ENCODE data around the gene DBP.
"Not testable (repeated sequence)": the region's sequence is repeated elsewhere in the genome, so short reads cannot be mapped to it uniquely, and the experiment has no call there.

The DBP gene

GRCh38 chr19:48669903-48670668 lies 32.9 kb upstream of the DBP start:
- in situ Hi-C loops (cut with HindIII; ENCODE audit: low pct_ligation_motif_present, low pct_unique_long_range_greater_than_20kb, low sequenced_read_pairs) = no loop called here
- no peak for DNase-seq

GRCh38 chr19:48668761-48669160 lies 31.6 kb upstream of the DBP start:
- DNase-seq = no peak
- in situ Hi-C loops (cut with HindIII; ENCODE audit: low pct_ligation_motif_present, low pct_unique_long_range_greater_than_20kb, low sequenced_read_pairs) = no loop called here

GRCh38 chr19:48668332-48668731 lies 31.2 kb upstream of the DBP start:
- no peak for DNase-seq
- in situ Hi-C loops (cut with HindIII; ENCODE audit: low pct_ligation_motif_present, low pct_unique_long_range_greater_than_20kb, low sequenced_read_pairs) = no loop called here

GRCh38 chr19:48665786-48666185 lies 28.6 kb upstream of the DBP start:
- DNase-seq = no peak
- in situ Hi-C loops (cut with HindIII; ENCODE audit: low pct_ligation_motif_present, low pct_unique_long_range_greater_than_20kb, low sequenced_read_pairs) = no loop called here

- no peak for DNase-seq
- in situ Hi-C loops (cut with HindIII; ENCODE audit: low pct_ligation_motif_present, low pct_unique_long_range_greater_than_20kb, low sequenced_read_pairs) = no loop called here
These were observed 27.3 kb upstream of the DBP start for GRCh38 chr19:48664476-48664875.

- DNase-seq = no peak
These were observed 26.5 kb upstream of the DBP start for GRCh38 chr19:48663667-48664066.

GRCh38 chr19:48661711-48662090 lies 24.5 kb upstream of the DBP start:
- in situ Hi-C loops (cut with HindIII; ENCODE audit: low pct_ligation_motif_present, low pct_unique_long_range_greater_than_20kb, low sequenced_read_pairs) = no loop called here
- DNase-seq = no peak

More at GRCh38 chr19:48663667-48664066, 26.5 kb upstream of the DBP start:
- in situ Hi-C loops (cut with HindIII; ENCODE audit: low pct_ligation_motif_present, low pct_unique_long_range_greater_than_20kb, low sequenced_read_pairs) = no loop called here

- in situ Hi-C loops (cut with HindIII; ENCODE audit: low pct_ligation_motif_present, low pct_unique_long_range_greater_than_20kb, low sequenced_read_pairs) = no loop called here
- peak; percentile 87 for DNase-seq
These were observed 23.9 kb upstream of the DBP start for GRCh38 chr19:48660852-48661710.

- DNase-seq = no peak
- in situ Hi-C loops (cut with HindIII; ENCODE audit: low pct_ligation_motif_present, low pct_unique_long_range_greater_than_20kb, low sequenced_read_pairs) = no loop called here
These were observed 22.6 kb upstream of the DBP start for GRCh38 chr19:48659768-48660167.

GRCh38 chr19:48658483-48658882 lies 21.3 kb upstream of the DBP start:
- in situ Hi-C loops (cut with HindIII; ENCODE audit: low pct_ligation_motif_present, low pct_unique_long_range_greater_than_20kb, low sequenced_read_pairs) = no loop called here
- DNase-seq = no peak

- DNase-seq; in situ Hi-C loops (cut with HindIII; ENCODE audit: low pct_ligation_motif_present, low pct_unique_long_range_greater_than_20kb, low sequenced_read_pairs): not testable (repeated sequence)
These were observed 20.6 kb upstream of the DBP start for GRCh38 chr19:48657828-48658227.

- in situ Hi-C loops (cut with HindIII; ENCODE audit: low pct_ligation_motif_present, low pct_unique_long_range_greater_than_20kb, low sequenced_read_pairs) = no loop called here
- DNase-seq = peak; percentile 22
These were observed 19.8 kb upstream of the DBP start for GRCh38 chr19:48656840-48657474.

GRCh38 chr19:48654299-48655059 lies 17.3 kb upstream of the DBP start:
- DNase-seq = no peak
- in situ Hi-C loops (cut with HindIII; ENCODE audit: low pct_ligation_motif_present, low pct_unique_long_range_greater_than_20kb, low sequenced_read_pairs) = no loop called here

- no peak for DNase-seq
- in situ Hi-C loops (cut with HindIII; ENCODE audit: low pct_ligation_motif_present, low pct_unique_long_range_greater_than_20kb, low sequenced_read_pairs) = no loop called here
These were observed 14.5 kb upstream of the DBP start for GRCh38 chr19:48651683-48652048.

- no peak for DNase-seq
- in situ Hi-C loops (cut with HindIII; ENCODE audit: low pct_ligation_motif_present, low pct_unique_long_range_greater_than_20kb, low sequenced_read_pairs) = no loop called here
These were observed 13.9 kb upstream of the DBP start for GRCh38 chr19:48650974-48651682.

GRCh38 chr19:48648134-48648533 lies 11.0 kb upstream of the DBP start:
- DNase-seq = no peak
- in situ Hi-C loops (cut with HindIII; ENCODE audit: low pct_ligation_motif_present, low pct_unique_long_range_greater_than_20kb, low sequenced_read_pairs) = no loop called here

- DNase-seq = no peak
- in situ Hi-C loops (cut with HindIII; ENCODE audit: low pct_ligation_motif_present, low pct_unique_long_range_greater_than_20kb, low sequenced_read_pairs) = no loop called here
These were observed 9.6 kb upstream of the DBP start for GRCh38 chr19:48646722-48647216.
